ENCODE results near the gene DAAM1. TPM values are rescaled to one million over a fixed set of nuclear protein-coding genes. Genes with fewer than 3 reads are reported as not detected.

Gene DAAM1
- total RNA-seq, 1 donor from 2014 or later: 69.9 TPM

DNA sequence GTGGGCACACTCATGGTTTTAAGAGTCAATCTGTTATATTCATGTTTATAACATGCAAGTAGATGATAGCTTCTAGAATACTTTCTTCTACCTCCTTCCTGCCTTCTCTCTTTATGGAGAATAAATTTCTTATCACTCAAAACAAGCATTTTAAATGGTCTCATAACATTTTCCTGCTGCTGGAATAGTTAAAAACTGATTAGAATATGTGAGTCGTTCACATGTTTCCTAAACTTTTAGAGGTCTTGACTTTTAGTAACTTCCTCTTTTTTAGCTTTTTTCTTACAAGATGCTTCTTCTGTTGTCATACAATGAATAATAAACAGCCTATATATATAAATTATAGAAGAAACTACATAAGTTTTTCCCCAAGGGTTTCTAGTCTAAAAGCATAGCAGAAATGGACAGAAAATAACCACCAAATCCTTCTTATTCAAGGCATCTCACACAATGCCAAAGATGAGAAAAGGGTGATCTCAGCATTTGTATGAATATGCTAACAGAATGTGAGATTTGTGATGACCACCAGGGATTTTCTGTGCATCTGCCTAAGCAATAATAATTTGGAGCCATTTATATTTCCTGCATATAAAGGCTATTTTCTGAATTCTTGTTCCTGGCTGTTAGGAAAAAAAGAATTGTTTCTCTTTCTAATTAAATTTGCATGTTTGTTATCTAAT lies 127.8 kb downstream of the DAAM1 start:
- H3K36me3 Mint-ChIP-seq (ENCODE audit: insufficient read depth): peaks cover 2% of the 10 kb centered on the region
- H3K9me3 Mint-ChIP-seq (ENCODE audit: low read depth): no peaks in the 10 kb centered on the region
- H3K27me3 Mint-ChIP-seq: no peaks in the 10 kb centered on the region

DNA sequence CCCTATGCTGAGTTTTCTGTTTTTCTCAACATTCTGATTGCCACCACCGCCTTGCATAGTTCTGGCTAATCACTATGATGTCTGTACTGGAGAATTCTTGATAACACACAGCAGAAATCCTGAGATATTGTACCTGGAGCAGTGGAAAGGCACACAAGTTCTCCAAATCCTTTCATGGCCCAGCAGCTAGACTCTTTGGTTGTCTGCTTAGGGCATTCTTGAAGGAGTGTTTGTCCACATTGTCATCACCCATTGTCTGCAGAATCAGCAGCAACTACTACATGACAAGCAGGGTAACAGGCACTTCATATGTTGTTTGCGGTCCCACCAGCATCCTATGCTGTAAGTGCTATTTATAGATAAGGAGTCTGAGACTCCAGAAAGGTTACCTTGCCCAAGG lies 128.9 kb downstream of the DAAM1 start:
- Mint-ChIP-seq H3K27ac (no peak overlapping the region), H3K9me3 (ENCODE audit: low read depth) (no peaks in the 10 kb centered on the region), H3K4me1 (ENCODE audit: low read depth) (peaks cover 11% of the 10 kb centered on the region), H3K36me3 (ENCODE audit: insufficient read depth) (peaks cover 2% of the 10 kb centered on the region), H3K27me3 (no peaks in the 10 kb centered on the region), H3K4me3 (ENCODE audit: low read depth) (no peak overlapping the region)
- DNase-seq (ENCODE audit: low spot score, unreplicated experiment): no peak
- TF ChIP-seq, protein P1, sequence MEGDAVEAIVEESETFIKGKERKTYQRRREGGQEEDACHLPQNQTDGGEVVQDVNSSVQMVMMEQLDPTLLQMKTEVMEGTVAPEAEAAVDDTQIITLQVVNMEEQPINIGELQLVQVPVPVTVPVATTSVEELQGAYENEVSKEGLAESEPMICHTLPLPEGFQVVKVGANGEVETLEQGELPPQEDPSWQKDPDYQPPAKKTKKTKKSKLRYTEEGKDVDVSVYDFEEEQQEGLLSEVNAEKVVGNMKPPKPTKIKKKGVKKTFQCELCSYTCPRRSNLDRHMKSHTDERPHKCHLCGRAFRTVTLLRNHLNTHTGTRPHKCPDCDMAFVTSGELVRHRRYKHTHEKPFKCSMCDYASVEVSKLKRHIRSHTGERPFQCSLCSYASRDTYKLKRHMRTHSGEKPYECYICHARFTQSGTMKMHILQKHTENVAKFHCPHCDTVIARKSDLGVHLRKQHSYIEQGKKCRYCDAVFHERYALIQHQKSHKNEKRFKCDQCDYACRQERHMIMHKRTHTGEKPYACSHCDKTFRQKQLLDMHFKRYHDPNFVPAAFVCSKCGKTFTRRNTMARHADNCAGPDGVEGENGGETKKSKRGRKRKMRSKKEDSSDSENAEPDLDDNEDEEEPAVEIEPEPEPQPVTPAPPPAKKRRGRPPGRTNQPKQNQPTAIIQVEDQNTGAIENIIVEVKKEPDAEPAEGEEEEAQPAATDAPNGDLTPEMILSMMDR (IDR thresholded peaks at IDR 0.05; ENCODE audit: unreplicated experiment): no peak

More for the DNA sequence above, 127.8 kb downstream of the DAAM1 start:
- H3K4me3 Mint-ChIP-seq (ENCODE audit: low read depth): no peak overlapping the region
- no peak overlapping the region for H3K27ac Mint-ChIP-seq
- TF ChIP-seq, protein P1 (IDR thresholded peaks at IDR 0.05; ENCODE audit: unreplicated experiment): no peak
- DNase-seq (ENCODE audit: low spot score, unreplicated experiment): no peak
- H3K4me1 Mint-ChIP-seq (ENCODE audit: low read depth): peaks cover 11% of the 10 kb centered on the region

DNA sequence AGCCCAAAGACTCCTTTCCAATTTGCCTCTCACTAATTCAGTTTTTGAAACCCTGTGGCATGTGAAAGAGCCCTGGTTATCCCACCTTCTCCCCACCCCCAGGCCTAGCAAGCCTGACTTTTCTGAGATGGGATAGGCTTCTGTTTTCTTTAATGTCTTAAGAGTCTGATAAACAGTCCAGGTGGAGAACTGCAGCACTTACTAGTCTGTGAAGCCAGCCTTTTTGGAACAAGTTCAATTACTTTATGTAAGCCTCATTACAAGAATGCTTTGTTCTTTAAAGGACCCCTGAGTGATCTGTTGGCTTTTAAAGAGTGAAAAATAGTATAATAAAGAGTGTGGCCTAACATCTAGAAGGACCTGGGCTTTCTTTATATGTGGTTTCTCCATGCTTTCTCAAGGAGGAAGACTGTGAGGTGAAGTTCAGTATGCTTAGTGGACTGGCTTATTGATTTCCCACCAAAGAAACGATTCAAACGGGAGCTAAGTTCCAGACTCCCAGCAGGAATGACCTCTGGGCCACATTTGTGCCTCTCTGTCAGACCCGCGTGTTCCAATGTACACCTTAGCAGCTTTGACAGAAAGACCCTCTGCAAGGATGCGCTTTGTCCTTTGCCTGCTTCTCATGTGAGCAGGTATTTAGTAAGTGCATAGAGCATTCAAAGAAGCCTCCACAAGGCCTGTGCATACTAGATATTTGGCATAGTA lies 129.5 kb downstream of the DAAM1 start:
- Mint-ChIP-seq H3K4me3 (ENCODE audit: low read depth) (no peak overlapping the region), H3K9me3 (ENCODE audit: low read depth) (no peaks in the 10 kb centered on the region), H3K36me3 (ENCODE audit: insufficient read depth) (peaks cover 2% of the 10 kb centered on the region), H3K27me3 (no peaks in the 10 kb centered on the region), H3K27ac (no peak overlapping the region), H3K4me1 (ENCODE audit: low read depth) (peaks cover 11% of the 10 kb centered on the region)
- no peak for DNase-seq (ENCODE audit: low spot score, unreplicated experiment)
- TF ChIP-seq, protein P1 (IDR thresholded peaks at IDR 0.05; ENCODE audit: unreplicated experiment): no peak

DNA sequence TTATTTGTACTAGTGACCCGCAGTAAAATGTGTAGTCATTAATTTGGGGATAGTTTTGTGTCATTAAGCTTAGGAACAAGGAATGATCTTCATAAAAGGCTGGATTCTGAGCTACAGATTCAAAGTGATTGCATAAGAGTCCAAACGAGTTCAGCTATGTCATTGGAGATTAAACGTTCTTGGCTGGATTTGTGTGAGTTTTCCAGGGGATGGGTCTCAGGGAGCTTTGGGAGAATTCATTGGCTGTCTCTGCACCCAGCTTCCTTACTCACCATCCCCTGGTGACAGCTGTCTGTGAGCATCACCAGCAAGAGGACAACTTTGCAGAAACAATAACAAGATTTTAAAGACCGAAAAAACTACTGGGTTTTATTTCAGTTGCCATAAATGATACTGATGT lies 130.4 kb downstream of the DAAM1 start:
- H3K4me3 Mint-ChIP-seq (ENCODE audit: low read depth): no peak overlapping the region
- TF ChIP-seq, protein P1 (IDR thresholded peaks at IDR 0.05; ENCODE audit: unreplicated experiment): no peak
- no peaks in the 10 kb centered on the region for H3K9me3 Mint-ChIP-seq (ENCODE audit: low read depth)
- no peak overlapping the region for H3K27ac Mint-ChIP-seq
- no peaks in the 10 kb centered on the region for H3K27me3 Mint-ChIP-seq
- H3K4me1 Mint-ChIP-seq (ENCODE audit: low read depth): peaks cover 9% of the 10 kb centered on the region
- H3K36me3 Mint-ChIP-seq (ENCODE audit: insufficient read depth): peaks cover 2% of the 10 kb centered on the region
- DNase-seq (ENCODE audit: low spot score, unreplicated experiment): no peak

DNA sequence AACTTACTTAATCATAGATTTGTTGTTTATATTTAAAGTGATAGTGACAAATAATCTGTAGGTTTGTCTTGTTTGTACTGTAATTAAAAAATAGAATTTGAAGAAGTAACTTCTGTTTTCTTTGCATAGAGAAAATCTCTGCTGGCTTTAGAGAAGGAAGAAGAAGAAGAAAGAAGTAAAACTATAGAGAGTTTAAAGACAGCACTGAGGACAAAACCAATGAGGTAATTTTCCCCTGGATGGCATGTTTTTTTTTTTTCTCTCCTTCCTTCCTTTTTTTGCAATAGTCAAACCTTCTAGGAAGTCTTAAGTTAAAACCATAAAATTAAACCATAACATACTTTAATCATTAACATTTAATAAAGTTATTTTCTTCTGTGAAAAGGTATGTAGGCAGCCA lies 131.9 kb downstream of the DAAM1 start:
- peaks cover 2% of the 10 kb centered on the region for H3K36me3 Mint-ChIP-seq (ENCODE audit: insufficient read depth)
- H3K27me3 Mint-ChIP-seq: no peaks in the 10 kb centered on the region
- H3K9me3 Mint-ChIP-seq (ENCODE audit: low read depth): no peaks in the 10 kb centered on the region

More for the DNA sequence above, 131.9 kb downstream of the DAAM1 start:
- no peak overlapping the region for H3K4me3 Mint-ChIP-seq (ENCODE audit: low read depth)
- DNase-seq (ENCODE audit: low spot score, unreplicated experiment): no peak
- H3K27ac Mint-ChIP-seq: no peak overlapping the region
- peaks cover 9% of the 10 kb centered on the region for H3K4me1 Mint-ChIP-seq (ENCODE audit: low read depth)
- TF ChIP-seq, protein P1 (IDR thresholded peaks at IDR 0.05; ENCODE audit: unreplicated experiment): no peak

All from progenitor cell of endocrine pancreas (in vitro differentiated cells).